ENCODE data around the gene FBP1.
"Not testable (repeated sequence)": the region's sequence is repeated elsewhere in the genome, so short reads cannot be mapped to it uniquely, and the experiment has no call there.

Gene FBP1

DNA sequence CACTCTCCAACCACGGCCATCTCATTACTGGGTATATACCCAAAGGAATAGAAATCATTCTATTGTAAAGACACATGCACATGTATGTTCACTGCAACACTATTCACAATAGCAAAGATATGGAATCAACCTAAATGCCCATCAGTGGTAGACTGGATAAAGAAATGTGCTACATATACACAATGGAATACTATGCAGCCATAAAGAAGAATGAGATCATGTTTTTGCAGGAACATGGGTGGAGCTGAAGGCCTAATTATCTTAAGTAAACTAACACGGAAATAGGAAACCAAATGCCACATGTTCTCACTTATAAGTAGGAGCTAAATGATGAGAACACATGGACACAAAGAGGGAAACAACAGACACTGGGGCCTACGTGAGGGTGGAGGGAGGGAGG, 75.0 kb downstream of the FBP1 start:
- H3K9me3 Mint-ChIP-seq, DNase-seq, H3K27ac Mint-ChIP-seq, CTCF ChIA-PET, H3K36me3 Mint-ChIP-seq, H3K4me1 Mint-ChIP-seq, H3K4me3 Mint-ChIP-seq, H3K27me3 Mint-ChIP-seq: not testable (repeated sequence)

DNA sequence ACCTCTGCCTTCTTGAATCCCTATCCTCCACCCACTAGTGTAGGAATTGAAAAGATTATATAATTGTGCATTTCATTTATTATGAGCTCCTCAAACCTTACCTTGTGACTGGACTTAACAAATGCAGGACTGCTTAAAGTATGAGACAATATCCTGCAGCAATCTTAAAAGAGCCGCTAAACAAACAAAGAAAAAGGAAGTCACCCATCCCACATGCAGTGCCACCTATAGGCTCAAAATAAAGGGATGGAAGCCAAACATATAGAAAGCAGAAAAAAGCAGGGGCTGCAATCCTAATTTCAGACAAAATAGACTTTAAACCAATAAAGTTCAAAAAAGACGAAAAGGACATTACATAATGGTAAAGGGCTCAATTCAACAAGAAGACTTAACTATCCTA, 75.8 kb downstream of the FBP1 start:
- no peaks in the 10 kb centered on the region for H3K4me1 Mint-ChIP-seq
- CTCF ChIA-PET: no interaction called here
- no peak overlapping the region for H3K27ac Mint-ChIP-seq
- no peaks in the 10 kb centered on the region for H3K36me3 Mint-ChIP-seq
- peaks cover 7% of the 10 kb centered on the region for H3K27me3 Mint-ChIP-seq
- H3K9me3 Mint-ChIP-seq: no peaks in the 10 kb centered on the region
- DNase-seq: no peak
- H3K4me3 Mint-ChIP-seq: no peak overlapping the region

DNA sequence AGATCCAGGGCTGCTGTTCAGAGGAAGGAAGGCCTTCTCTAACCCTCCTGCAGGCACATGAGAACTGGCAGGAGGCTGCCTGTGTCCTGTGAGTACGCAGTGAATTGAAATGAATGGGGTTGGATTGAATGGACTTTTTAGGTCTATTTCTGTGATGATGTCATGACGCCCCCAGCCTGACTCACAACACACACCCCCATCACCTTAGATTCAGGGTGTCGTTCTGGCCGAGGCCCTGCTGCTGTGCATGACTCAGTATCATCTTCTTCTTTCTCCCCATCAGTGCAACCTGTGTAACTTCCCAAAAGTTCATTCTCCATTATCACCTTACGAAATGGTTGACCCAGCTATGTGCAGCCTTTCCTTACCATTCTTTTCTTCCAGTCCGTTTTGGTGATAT, 79.1 kb downstream of the FBP1 start:
- CTCF ChIA-PET: no interaction called here
- no peak overlapping the region for H3K4me3 Mint-ChIP-seq
- peaks cover 4% of the 10 kb centered on the region for H3K27me3 Mint-ChIP-seq

DNA sequence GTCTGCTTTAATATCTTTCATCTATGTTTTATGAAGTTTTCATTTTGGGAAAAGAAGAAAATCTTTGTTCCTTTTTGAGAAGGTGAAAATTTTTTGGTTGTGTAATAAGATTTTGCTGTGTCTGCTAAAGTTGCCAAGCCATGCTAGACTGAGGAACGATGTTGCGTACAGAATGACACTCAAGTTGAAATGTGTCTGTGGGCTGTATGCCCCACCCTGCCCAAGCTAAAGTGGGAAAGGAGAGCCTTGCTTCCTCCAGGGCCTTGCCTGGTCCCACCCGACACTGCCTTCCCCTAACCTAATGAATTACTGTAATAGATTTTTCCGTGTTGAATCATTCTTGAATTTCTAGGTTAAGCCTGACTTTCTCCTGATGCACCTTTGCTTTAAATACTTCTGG, 81.9 kb downstream of the FBP1 start:
- H3K4me1 Mint-ChIP-seq: no peaks in the 10 kb centered on the region
- H3K27ac Mint-ChIP-seq: no peak overlapping the region
- DNase-seq: no peak
- CTCF ChIA-PET: no interaction called here
- no peaks in the 10 kb centered on the region for H3K9me3 Mint-ChIP-seq
- H3K4me3 Mint-ChIP-seq: no peak overlapping the region
- H3K27me3 Mint-ChIP-seq: peaks cover 10% of the 10 kb centered on the region
- no peaks in the 10 kb centered on the region for H3K36me3 Mint-ChIP-seq

More for the DNA sequence above, 79.1 kb downstream of the FBP1 start:
- DNase-seq: no peak
- no peak overlapping the region for H3K27ac Mint-ChIP-seq
- H3K9me3 Mint-ChIP-seq: no peaks in the 10 kb centered on the region
- H3K4me1 Mint-ChIP-seq: no peaks in the 10 kb centered on the region
- no peaks in the 10 kb centered on the region for H3K36me3 Mint-ChIP-seq

DNA sequence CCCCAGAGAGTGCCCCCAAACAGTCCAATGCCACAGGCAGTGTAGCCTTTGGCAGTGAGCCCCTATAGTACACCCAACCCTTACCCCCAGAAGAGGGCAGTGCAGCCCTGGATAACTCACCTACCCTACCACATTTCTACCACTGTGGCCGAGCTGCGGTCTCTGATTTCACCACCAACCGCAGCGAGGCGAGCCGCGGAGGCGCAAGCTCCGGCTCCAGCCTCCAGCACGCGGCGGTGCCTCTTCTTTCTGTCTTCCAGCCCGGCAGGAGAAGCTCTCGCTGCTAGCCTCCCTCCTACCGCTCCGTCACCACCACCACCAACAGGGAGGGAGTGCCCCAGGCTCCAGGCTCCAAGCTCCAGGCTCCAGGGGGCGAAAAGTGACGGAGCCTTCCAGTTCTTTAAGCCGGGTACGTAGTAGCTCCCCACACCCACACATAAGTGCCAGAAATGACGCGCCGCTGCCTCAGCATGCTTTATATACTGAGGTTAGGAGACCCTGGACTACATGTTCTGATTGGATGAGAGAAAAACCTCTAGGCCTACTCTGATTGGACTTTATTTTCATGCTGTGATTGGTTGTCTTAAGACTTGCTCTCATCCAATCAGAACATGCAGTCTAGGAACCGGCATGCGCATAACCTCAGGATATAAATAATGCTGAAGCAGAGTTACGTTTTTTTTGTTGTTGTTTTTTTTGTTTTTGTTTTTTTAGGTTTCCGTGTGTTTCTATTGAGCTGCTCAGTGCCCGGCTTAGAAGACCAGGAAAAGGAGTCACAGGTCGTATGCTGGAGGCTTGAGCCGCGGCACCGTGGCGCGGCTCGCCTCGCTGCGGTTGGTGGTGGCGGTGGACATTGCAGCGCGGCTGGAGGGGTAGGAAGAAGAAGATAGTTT, 84.6 kb downstream of the FBP1 start, which contains the start of gene PCAT7:
PCAT7 (plus strand) TSS at position 645 of the 893 bp plus-strand sequence.
- Mint-ChIP-seq H3K27ac (no peak within 1 kb of the TSS), H3K36me3 (no peaks in the 10 kb centered on the region), H3K27me3 (peaks cover 15% of the 10 kb centered on the region), H3K4me1 (no peaks in the 10 kb centered on the region), H3K9me3 (no peaks in the 10 kb centered on the region), H3K4me3 (no peak within 1 kb of the TSS)
- CTCF ChIA-PET: interaction anchor here (1.5 kb wide), 1 partner anchor 49 kb away, joined by 10 read pairs; no protein-coding TSS in a partner anchor
- DNase-seq: peak; percentile 38

DNA sequence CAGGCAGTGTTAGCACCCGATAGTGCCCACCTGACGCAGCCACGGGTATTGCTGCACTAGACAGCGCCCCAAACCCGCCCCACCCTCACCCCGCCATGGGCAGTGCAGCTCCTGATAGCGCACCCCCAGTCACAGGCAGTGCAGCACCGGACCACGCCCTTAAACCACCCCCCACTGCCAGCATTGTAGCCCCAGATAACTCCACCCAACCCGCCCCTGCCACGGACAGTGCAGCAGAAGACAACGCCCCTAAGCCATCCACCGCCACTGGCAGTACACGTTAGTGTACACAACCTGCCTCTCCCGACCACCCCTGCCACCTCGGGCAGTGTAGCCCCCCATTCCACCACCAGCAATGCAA, 85.3 kb downstream of the FBP1 start:
- peaks cover 15% of the 10 kb centered on the region for H3K27me3 Mint-ChIP-seq
- CTCF ChIA-PET: interaction anchor here (1.5 kb wide), 1 partner anchor 49 kb away, joined by 10 read pairs; no protein-coding TSS in a partner anchor
- no peak overlapping the region for H3K4me3 Mint-ChIP-seq
- H3K27ac Mint-ChIP-seq: no peak overlapping the region
- no peaks in the 10 kb centered on the region for H3K4me1 Mint-ChIP-seq
- no peaks in the 10 kb centered on the region for H3K9me3 Mint-ChIP-seq
- no peaks in the 10 kb centered on the region for H3K36me3 Mint-ChIP-seq
- no peak for DNase-seq

Data from activated naive CD4-positive, alpha-beta T cell treated with anti-CD3 and anti-CD28 coated beads, Interleukin-2, amount 10 ng/mL, durations not matched to agents 7 days and 5 days (primary cell).